Measurements from ENCODE around the gene TCF7L2. TPM values are rescaled to one million over a fixed set of nuclear protein-coding genes. Genes with fewer than 3 reads are reported as not detected.

The TCF7L2 gene
- 17.2 TPM for total RNA-seq

GRCh38 chr10:112949875-112950507 is at the start of gene TCF7L2:
TCF7L2 (plus strand) TSS chr10:112950247; CDS start chr10:112950757, 510 bp downstream.
- peak; percentile 99 for DNase-seq

DNA sequence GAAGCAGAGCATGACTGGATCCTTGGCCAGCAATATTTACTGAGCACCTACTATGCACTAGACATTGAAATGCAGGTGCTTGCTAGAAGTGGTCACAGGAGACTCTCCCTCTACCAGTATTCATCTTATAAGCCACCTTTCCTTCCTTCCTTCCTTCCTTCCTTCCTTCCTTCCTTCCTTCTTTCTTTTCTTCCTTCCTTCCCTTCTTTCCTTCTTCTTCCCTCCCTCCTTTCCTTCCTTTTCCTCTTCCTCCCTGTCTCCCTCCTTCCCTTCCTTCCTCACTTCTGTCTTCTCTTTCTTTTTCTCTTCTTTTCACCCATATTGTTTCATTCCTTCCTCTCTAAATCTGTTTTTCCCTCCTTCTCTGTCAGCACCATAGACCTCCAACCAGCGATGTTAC is 47.3 kb upstream of the TCF7L2 start:
- no peak for DNase-seq

DNA sequence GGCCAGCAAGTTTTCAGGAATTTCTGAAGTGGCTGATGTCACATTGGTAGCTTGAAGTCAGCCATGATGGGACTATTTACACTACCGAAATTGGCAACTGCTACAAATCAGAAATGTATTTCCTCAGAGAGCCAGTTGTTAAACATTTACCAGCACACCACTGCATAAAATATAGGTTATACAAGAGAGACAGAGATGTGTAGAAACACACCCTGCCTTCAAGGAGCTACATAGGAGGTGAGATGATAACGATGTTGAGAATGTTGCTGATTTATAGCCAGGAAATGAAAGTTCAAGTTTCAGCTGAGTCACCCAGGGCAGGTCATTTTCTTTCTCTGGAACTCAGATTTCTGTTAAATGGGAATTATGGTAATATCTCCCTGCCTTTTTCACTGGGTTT is 46.0 kb upstream of the TCF7L2 start:
- no peak for DNase-seq

DNA sequence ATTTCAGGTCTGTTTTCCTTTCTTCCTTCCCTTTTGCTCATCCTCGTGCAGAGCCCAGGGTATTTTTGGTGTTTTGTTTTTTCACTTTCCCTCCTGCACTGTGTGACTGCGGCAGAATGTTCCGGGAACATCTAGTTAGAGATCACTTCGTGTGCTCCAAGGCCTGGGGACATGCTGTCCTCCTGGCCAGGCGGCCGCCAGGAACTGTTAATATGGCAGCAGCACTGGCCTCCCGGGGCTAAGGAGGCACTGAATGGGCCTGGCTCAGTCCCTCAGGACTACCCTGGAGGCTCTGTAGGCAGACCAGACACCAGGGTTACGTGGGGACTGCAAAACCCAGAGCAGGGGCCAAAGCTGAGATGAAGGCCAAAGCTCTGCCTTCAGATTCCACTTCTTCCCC is 43.1 kb upstream of the TCF7L2 start:
- DNase-seq: no peak

GRCh38 chr10:112907893-112908292 is 42.2 kb upstream of the TCF7L2 start:
- DNase-seq: no peak

- peak; percentile 14 for DNase-seq
Measured at GRCh38 chr10:112911206-112911605, 38.8 kb upstream of the TCF7L2 start.

GRCh38 chr10:112912410-112912928 is 37.6 kb upstream of the TCF7L2 start:
- DNase-seq: no peak

GRCh38 chr10:112913255-112913654 is 36.8 kb upstream of the TCF7L2 start:
- DNase-seq: no peak

DNA sequence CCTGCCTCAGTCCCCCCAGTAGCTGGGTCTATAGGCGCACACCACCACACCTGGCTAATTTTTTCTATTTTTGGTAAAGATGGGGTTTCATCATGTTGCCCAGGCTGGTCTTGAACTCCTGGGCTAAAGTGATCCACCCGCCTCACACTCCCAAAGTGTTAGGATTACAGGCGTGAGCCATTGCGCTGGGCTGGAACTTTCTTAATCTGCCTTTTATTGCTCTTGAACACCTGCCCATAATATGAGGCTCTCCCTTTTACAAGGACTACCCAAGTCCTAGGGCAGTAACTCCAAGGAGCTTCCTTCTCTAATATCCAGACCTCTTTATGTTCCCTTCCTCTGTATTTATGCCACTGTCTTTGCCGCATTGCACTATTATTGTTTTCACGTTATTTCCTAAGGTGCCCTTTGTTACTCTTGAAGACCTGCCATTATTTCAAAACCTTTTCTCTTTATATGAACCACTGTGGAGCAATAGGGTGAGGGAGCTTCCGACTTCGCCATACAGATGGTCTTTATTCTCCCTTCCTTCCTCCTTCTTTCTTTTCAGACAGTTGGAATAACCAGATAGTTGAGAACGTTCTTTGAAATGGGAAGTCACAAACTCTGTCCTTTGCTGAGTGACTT is 36.3 kb upstream of the TCF7L2 start:
- no peak for DNase-seq

GRCh38 chr10:112914288-112914952 is 35.6 kb upstream of the TCF7L2 start:
- no peak for DNase-seq

DNA sequence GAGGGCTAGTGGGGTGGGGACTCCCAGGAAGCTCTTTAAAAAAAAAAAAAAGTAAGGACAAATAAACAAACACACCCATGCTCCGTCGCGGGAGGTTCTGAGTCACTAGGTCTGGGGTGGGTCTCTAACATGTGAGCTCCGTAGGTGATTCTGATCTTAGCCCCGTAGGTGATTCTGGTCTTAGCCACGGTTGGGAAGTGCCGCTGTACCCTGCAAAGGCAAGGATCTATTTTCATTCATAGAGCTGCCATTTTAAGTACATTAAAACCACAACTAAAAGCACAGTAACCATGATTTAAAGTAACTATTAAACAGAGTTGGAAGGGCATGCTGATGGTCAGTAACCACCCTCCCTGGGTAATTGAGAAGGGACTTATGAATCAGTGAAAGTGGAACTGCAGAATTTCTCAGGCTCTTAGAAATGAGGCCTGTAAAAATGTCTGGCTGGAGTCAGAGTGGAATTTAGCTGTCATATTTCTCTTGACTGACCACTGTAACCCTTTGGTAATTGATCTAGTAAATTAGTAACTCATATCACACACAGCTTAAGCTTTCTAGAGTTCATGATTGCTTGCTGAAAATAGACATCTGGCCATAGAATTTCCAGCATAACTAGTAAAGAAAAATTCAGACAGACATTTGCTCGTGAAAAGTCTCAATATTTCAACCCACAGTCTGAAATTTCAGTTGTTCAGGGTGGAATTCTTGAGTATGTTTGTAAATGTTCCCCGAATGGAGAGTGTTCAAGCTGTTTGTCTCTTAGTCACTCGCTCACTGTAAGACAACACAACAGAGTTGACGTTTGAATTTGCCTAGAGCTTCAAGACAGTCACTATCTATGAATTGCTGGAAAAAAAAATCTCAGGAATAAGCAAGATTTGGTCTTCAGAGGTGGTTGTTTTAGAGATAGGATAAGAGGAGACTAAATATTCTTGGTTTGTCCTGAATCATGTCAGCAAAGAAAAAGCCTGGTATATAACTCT is 34.2 kb upstream of the TCF7L2 start:
- DNase-seq: no peak

GRCh38 chr10:112917681-112918080 is 32.4 kb upstream of the TCF7L2 start:
- no peak for DNase-seq

GRCh38 chr10:112918771-112919170 is 31.3 kb upstream of the TCF7L2 start:
- no peak for DNase-seq

GRCh38 chr10:112919721-112920120 is 30.3 kb upstream of the TCF7L2 start:
- DNase-seq: no peak

DNA sequence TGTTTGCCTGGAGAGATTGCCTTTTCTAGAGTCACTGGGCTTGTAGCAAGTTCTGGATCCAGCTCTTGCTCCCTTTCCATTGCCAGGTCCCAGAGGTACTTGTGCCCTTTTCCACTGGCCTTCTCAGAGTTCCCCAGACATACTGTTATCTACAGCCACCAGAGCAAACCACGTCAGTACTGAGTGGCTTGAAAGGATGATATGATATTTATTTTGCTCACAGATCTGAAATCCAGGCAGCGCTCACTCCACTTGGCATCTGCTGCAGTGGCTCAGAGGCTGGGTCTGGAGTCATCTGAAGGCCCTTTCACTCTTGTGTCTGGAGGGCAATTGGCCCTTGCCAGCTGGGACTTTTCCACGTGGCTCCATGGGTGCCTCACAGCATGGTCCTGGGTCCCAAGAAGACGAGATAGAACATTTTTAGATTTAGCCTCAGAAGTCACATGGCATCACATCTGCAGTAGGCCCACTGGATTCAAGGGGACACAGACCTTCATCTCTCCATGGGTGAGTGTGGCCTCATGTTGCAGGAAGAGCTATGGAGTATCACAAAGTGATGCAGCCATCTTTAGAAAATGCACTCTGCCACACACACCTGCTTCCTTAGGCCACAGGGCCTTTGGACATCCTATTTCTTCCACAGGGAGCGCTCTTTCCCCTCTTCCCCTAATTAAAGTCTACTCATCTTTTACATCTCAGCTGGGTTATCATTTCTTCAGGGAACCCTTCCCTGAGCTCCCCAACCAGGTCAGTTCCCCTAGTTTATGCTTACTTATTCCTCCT is 22.9 kb upstream of the TCF7L2 start:
- DNase-seq: no peak

DNA sequence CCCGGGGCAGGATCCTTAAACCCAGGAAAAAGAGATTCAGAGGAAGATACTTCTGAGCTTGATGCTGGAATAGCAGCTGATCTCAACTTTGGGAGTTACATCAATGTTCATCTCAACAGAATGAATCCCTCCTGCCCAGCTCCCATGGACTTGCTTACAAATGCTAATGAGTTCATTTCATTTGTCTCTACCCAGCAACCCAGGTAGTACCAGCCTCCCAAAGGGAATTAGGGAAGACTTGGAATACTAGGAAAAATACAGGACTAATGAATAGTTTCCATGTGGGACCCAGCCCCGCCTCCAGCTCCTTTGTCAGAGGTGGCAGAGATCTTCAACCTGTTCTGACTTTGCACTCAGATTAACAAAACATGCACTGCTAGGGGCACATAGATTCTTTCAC is 22.1 kb upstream of the TCF7L2 start:
- no peak for DNase-seq

DNA sequence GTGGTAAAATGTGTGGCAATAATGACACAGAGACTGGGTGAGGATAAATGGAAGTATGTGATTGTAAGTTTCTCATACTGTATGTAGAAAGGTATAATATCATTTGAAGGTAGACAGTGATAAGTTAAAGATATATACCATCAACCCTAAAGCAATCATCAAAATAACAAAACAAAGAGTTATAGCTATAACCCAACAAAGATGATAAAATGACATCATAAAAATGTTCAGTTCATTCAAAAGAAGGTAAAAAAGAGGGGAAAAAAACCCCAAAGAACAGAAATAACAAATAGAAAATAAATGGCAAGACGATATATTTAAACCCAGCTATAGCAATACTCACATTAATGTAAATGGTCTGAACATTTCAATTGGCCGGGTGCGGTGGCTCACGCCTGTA is 17.4 kb upstream of the TCF7L2 start:
- DNase-seq: no peak

DNA sequence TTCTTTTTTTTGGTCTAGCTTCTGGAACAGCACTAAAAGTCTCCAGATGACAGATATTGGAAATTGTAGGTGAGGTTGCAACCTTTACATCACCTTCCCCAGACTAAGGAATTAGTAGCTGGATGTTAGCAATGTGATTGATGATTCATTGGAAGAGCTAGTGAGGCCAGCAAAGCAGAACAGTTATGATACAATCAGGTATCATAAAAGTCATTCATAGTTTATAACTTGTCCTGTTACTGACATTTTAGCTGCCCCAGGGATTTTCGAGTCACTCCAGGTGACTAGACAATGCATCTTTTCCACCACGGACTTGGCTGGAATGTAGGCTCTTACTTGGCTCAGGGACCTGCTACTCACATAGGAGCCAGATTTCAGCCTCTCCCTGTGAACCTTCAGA is 15.9 kb upstream of the TCF7L2 start:
- DNase-seq: no peak

DNA sequence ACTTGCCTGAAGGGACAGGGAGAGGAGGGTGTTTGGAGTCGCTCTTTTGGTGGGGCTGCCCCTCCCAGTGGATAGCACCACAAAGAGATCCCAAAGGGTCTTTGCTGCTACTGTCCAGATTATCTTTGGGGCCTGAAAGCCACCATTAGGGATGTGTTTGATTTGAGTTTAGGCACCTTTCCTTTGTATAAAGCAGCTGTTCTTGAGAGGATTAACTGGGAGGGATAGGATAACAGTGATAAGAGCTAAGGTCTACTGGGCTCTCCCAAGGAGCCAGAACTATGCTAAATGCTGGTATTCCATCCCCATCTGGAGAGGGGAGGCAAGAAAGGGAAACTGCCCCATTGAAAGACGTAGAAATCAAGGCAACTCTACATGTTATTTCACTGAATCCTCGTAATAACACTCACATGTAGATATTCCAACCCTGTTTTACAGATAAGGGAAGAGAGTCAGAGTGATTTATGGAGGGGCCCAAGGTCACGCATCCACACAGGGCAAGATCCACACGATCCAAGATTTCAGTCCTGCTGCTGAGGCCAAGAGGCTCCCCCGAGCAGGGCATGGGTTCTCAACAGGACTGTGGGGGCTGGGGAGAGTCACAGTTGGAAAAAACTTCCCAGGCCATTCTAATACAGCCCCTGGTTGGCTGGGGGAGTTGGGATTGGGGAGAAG is 11.1 kb upstream of the TCF7L2 start:
- no peak for DNase-seq

DNA sequence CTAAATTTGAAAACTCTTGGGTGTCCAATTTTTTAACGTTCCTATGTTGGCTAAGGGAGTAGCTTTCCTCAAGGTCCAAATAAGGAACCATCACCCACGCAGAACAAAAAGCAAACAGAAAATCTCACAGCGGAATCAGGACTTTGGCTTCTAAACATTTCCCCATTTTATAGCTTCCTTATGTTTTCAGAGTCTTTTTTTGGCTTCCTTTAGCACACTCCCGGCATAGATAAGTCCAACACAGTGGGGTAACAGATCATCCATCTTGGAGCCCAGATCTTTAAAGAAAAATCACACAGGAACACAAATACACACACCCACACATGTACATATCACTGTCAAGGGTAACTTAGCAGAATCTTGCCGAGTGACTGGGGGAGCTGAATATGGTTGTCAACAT is 4.2 kb upstream of the TCF7L2 start:
- DNase-seq: no peak

- no peak for DNase-seq
Measured at GRCh38 chr10:112946649-112947048, 3.4 kb upstream of the TCF7L2 start.

Measured in tongue (tissue), 2 donors.